H1 (cell line): Measurements from ENCODE around the gene RAPGEF5. TPM values are rescaled to one million over a fixed set of nuclear protein-coding genes. Genes with fewer than 3 reads are reported as not detected.

ENCODE experiments used
- CTCF ChIA-PET: fragments of 300-600 bp; sonication (Branson Sonifier 250); formaldehyde crosslinking; loops from one replicate; lab custom pipeline; 2021; ENCODE audit not compliant: partially characterized antibody; lab: Charles Lee
- POLR2A ChIA-PET: fragments of 300-600 bp; sonication (Branson Sonifier 250); formaldehyde crosslinking; loops from one replicate; lab custom pipeline; 2021; ENCODE audit warnings: inconsistent platforms; ENCODE audit not compliant: partially characterized antibody; lab: Charles Lee
- DNase-seq, 2 experiments: peaks; one replicate each; pipeline versions ENCODE4 v3.0.0 to v3.0.0-alpha.2; 2010 to 2022; ENCODE audit warnings: low spot score in 2 of 2, low read depth in 1 of 2, mixed read lengths in 1 of 2
- FAIRE-seq: peaks from 2 replicates; lab custom pipeline; 2011; peaks lifted over from hg19 to GRCh38; lab: Jason Lieb, UNC
- H2AFZ ChIP-seq: 2 replicates; pipeline ENCODE4 v1.8.1; 2012; ENCODE audit warnings: low read length, inconsistent platforms
- H2AK5ac ChIP-seq: 2 replicates; pipeline ENCODE4 v1.6.1; 2013; ENCODE audit warnings: low read depth, low read length
- H2BK120ac ChIP-seq: replicated peaks from 2 replicates; pipeline ENCODE3; 2013; ENCODE audit warnings: low read depth, low read length, inconsistent platforms
- H2BK12ac ChIP-seq: 2 replicates; pipeline ENCODE4 v1.6.1; 2013; ENCODE audit warnings: low read depth, low read length
- H2BK15ac ChIP-seq: 2 replicates; pipeline ENCODE4 v1.6.1; 2013; ENCODE audit warnings: low read length
- H2BK20ac ChIP-seq: 2 replicates; pipeline ENCODE4 v1.6.1; 2013; ENCODE audit warnings: low read length
- H2BK5ac ChIP-seq: 2 replicates; pipeline ENCODE4 v1.6.1; 2013; ENCODE audit warnings: low read depth, low read length
- H3K14ac ChIP-seq: 2 replicates; pipeline ENCODE4 v1.6.1; 2013; ENCODE audit warnings: inconsistent platforms; ENCODE audit not compliant: insufficient read length
- H3K18ac ChIP-seq: 2 replicates; pipeline ENCODE4 v1.6.1; 2013; ENCODE audit warnings: low read length; ENCODE audit errors: extremely low read depth
- H3K23ac ChIP-seq: 2 replicates; pipeline ENCODE4 v1.6.1; 2013; ENCODE audit warnings: inconsistent platforms; ENCODE audit not compliant: insufficient read length
- H3K23me2 ChIP-seq: 2 replicates; pipeline ENCODE4 v1.6.1; 2013; ENCODE audit warnings: low read depth, low read length
- H3K27ac ChIP-seq: 2 replicates; pipeline ENCODE4 v1.6.1; 2011; ENCODE audit warnings: low read depth, low read length, inconsistent platforms
- H3K27me3 ChIP-seq, 4 experiments: replicated peaks in 1 of 4; 1 replicate in 1 of 4; 2 replicates in 3 of 4; pipeline versions ENCODE4 v1.6.1 to v1.8.1; 2011 to 2013; ENCODE audit warnings: low read length in 3 of 4, mild to moderate bottlenecking in 3 of 4, inconsistent platforms in 2 of 4, mixed read lengths in 2 of 4, moderate library complexity in 1 of 4; ENCODE audit not compliant: control insufficient read depth in 3 of 4, insufficient read depth in 3 of 4; ENCODE audit errors: extremely low read depth in 1 of 4
- H3K36me3 ChIP-seq, 4 experiments: 2 replicates each; pipeline versions ENCODE4 v1.6.1 to v1.8.1; 2011 to 2013; ENCODE audit warnings: mild to moderate bottlenecking in 4 of 4, low read length in 3 of 4, moderate library complexity in 2 of 4, control low read depth in 1 of 4, inconsistent platforms in 1 of 4; ENCODE audit not compliant: insufficient read depth in 4 of 4, control insufficient read depth in 2 of 4
- H3K4ac ChIP-seq: replicated peaks from 2 replicates; pipeline ENCODE3; 2013; ENCODE audit warnings: low read length, low read depth, mixed read lengths, inconsistent platforms; ENCODE audit not compliant: insufficient read length
- H3K4me1 ChIP-seq, 4 experiments: replicated peaks in 1 of 4; 1 replicate in 1 of 4; 2 replicates in 3 of 4; pipeline versions ENCODE4 v1.6.1 to v1.8.1; 2011 to 2013; ENCODE audit warnings: low read length in 3 of 4, inconsistent platforms in 2 of 4, mixed read lengths in 1 of 4; ENCODE audit not compliant: insufficient read depth in 4 of 4, control insufficient read depth in 3 of 4
- H3K4me2 ChIP-seq, 2 experiments: 2 replicates each; pipeline versions ENCODE4 v1.6.1 to v1.8.1; 2011 to 2013; ENCODE audit warnings: low read depth in 2 of 2, low read length in 2 of 2, control low read depth in 1 of 2, inconsistent platforms in 1 of 2, mild to moderate bottlenecking in 1 of 2; ENCODE audit not compliant: insufficient read depth in 1 of 2
- H3K4me3 ChIP-seq, 4 experiments: fragments of 200-600, 300-600 bp in 1 of 4; sonication (generic), shearing (Covaris generic), sonication (Bioruptor Twin) in 1 of 4; 2 replicates each; pipeline versions ENCODE4 v1.5.1 to v1.8.1; 2011 to 2016; ENCODE audit warnings: low read length in 4 of 4, low read depth in 3 of 4, control low read depth in 2 of 4, inconsistent platforms in 2 of 4, mild to moderate bottlenecking in 2 of 4, mixed read lengths in 1 of 4, moderate library complexity in 1 of 4; ENCODE audit not compliant: insufficient read depth in 2 of 4; ENCODE audit errors: extremely low read depth in 1 of 4
- H3K56ac ChIP-seq: replicated peaks from 2 replicates; pipeline ENCODE3; 2013; ENCODE audit warnings: low read depth, mild to moderate bottlenecking, mixed read lengths, low read length, inconsistent platforms; ENCODE audit not compliant: insufficient read length
- H3K79me1 ChIP-seq: 2 replicates; pipeline ENCODE4 v1.6.1; 2013; ENCODE audit warnings: low read depth, low read length, control low read depth
- H3K79me2 ChIP-seq, 2 experiments: 2 replicates each; pipeline versions ENCODE4 v1.6.1 to v1.8.1; 2012 to 2013; ENCODE audit warnings: low read length in 2 of 2, mild to moderate bottlenecking in 2 of 2, inconsistent platforms in 1 of 2; ENCODE audit not compliant: insufficient read depth in 2 of 2, control insufficient read depth in 1 of 2
- H3K9ac ChIP-seq, 4 experiments: replicated peaks in 1 of 4; 1 replicate in 1 of 4; 2 replicates in 3 of 4; pipeline versions ENCODE4 v1.6.1 to v1.8.1; 2011 to 2013; ENCODE audit warnings: low read depth in 3 of 4, low read length in 3 of 4, control low read depth in 2 of 4, mild to moderate bottlenecking in 2 of 4, moderate library complexity in 2 of 4, inconsistent platforms in 1 of 4; ENCODE audit errors: extremely low read depth in 1 of 4
- H3K9me3 ChIP-seq, 2 experiments: 2 replicates each; pipeline versions ENCODE4 v1.6.1 to v1.8.1; 2012 to 2013; ENCODE audit warnings: mild to moderate bottlenecking in 2 of 2, moderate library complexity in 2 of 2, control low read depth in 1 of 2, inconsistent platforms in 1 of 2, low read depth in 1 of 2, low read length in 1 of 2, mixed read lengths in 1 of 2; ENCODE audit not compliant: insufficient read depth in 2 of 2
- H4K20me1 ChIP-seq, 2 experiments: replicated peaks in 1 of 2; 2 replicates each; pipeline versions ENCODE3 to v1.8.1; 2011 to 2013; ENCODE audit warnings: inconsistent platforms in 2 of 2, low read length in 2 of 2, mild to moderate bottlenecking in 1 of 2; ENCODE audit not compliant: insufficient read depth in 2 of 2, control insufficient read depth in 1 of 2
- H4K5ac ChIP-seq: 2 replicates; pipeline ENCODE4 v1.6.1; 2013; ENCODE audit warnings: low read length, low read depth, mixed read lengths, inconsistent platforms; ENCODE audit not compliant: insufficient read length
- H4K8ac ChIP-seq: 2 replicates; pipeline ENCODE4 v1.8.0; 2013; ENCODE audit warnings: mild to moderate bottlenecking, moderate library complexity, low read length, inconsistent platforms; ENCODE audit not compliant: insufficient read depth; ENCODE audit errors: extremely low read depth
- H4K91ac ChIP-seq: replicated peaks from 2 replicates; pipeline ENCODE3; 2013; ENCODE audit warnings: low read length, mixed read lengths, inconsistent platforms; ENCODE audit not compliant: insufficient read length
- CEBPB ChIP-seq: IDR thresholded peaks from 2 replicates; pipeline ENCODE4 v1.6.1; 2012; ENCODE audit warnings: low read depth, low read length
- KDM1A ChIP-seq: fragments of 200-600, 300-600 bp; sonication (generic); IDR thresholded peaks from 2 replicates; pipeline ENCODE4 v1.7.1; 2016; ENCODE audit warnings: mild to moderate bottlenecking, low read length, borderline replicate concordance
- PHF8 ChIP-seq: fragments of 200-600 bp; sonication (generic); conservative IDR thresholded peaks from 2 replicates; pipeline ENCODE4 v1.7.1; 2012; ENCODE audit warnings: low read depth, mild to moderate bottlenecking, inconsistent platforms, low read length, moderate library complexity
- RAD21 ChIP-seq, 2 experiments: IDR thresholded peaks in 1 of 2; conservative IDR thresholded peaks in 1 of 2; 2 replicates each; pipeline ENCODE4 v1.6.1; 2011; ENCODE audit warnings: low read depth in 2 of 2, low read length in 2 of 2, improper control_type of control experiment in 1 of 2, inconsistent platforms in 1 of 2, mild to moderate bottlenecking in 1 of 2, moderate library complexity in 1 of 2
- RNF2 ChIP-seq: fragments of 200-900, 300-1000 bp; sonication (generic); IDR thresholded peaks from 2 replicates; pipeline ENCODE4 v1.7.1; 2016; ENCODE audit warnings: borderline replicate concordance, low read depth, mild to moderate bottlenecking, antibody characterized with exemption, low read length; ENCODE audit not compliant: poor library complexity, severe bottlenecking; ENCODE audit errors: missing control alignments
- SP1 ChIP-seq: IDR thresholded peaks from 2 replicates; pipeline ENCODE4 v1.6.1; 2011; ENCODE audit warnings: low read depth, low read length
- polyA plus RNA-seq, 7 experiments: library from polyadenylated mRNA; depleted of rRNA in 3 of 7; stranded (reverse) in 5 of 7; unstranded in 2 of 7; fragments of >200 nt in 5 of 7; fragments of 200-250 nt in 2 of 7; gene quantifications; 1 replicate in 5 of 7; 2 replicates in 1 of 7; 4 replicates in 1 of 7; pipeline versions ENCODE4 v1.2.1 to v1.2.3, GENCODE V29; 2011 to 2013; ENCODE audit warnings: missing spikeins in 2 of 7, mixed read lengths in 2 of 7
- total RNA-seq: library from RNA; stranded (reverse); fragmentation: NEBNext Ultra II Directional; extraction: Animal tissue kit (Norgen Biotek cat#: 25700); gene quantifications from 2 replicates; pipeline ENCODE4 v1.2.1, GENCODE V29; 2021

Gene RAPGEF5
- total and polyA plus RNA-seq, 2 of the 8 experiments (the other 6 are each of a cell fraction or from before 2014, with no cell fraction given): 4.4 to 22.9 TPM

DNA sequence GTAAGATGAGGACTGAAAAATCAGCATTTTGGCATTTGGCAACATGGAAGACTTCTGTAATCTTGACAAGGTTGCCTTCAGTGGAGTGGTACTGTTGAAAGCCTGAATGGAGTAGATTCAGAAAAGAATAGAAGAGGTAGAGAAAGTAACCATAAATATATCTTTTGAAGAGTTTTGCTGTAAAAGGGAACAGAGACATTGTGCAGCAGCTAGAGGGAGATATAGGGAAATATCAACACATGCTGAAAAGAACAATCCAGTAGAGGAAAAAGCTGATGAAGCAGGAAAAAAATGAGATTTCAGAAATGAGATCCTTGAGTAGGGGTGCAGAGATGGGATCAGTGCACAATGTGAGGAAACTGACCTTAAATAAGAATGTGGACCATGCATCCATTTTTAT, 60.0 kb downstream of the RAPGEF5 start:
- no peak for TF ChIP-seq KDM1A
- TF ChIP-seq CEBPB: no peak
- TF ChIP-seq PHF8: no peak
- no peak for TF ChIP-seq SP1
- no peak for TF ChIP-seq RAD21 (IDR thresholded peaks at IDR 0.05 in 1 of 2, conservative IDR thresholded peaks at IDR 0.05 in 1 of 2; ENCODE audit: low read depth in 2 of 2, low read length in 2 of 2)
- no peak for TF ChIP-seq RNF2
- TF ChIP-seq, all 59 proteins: peak for 0
- H3K79me1 ChIP-seq: no peaks in the 10 kb centered on the region
- no peak overlapping the region for H3K18ac ChIP-seq

More for the DNA sequence above, 60.0 kb downstream of the RAPGEF5 start:
- Histone ChIP-seq H2AK5ac (no peak overlapping the region), H2BK20ac (no peak overlapping the region), H4K8ac (no peak overlapping the region), H3K4me2 (no peak overlapping the region), H3K9ac (no peak overlapping the region), H2BK15ac (no peak overlapping the region), H3K23ac (no peak overlapping the region), H3K4me1 (no peaks in the 10 kb centered on the region), H4K20me1 (no peaks in the 10 kb centered on the region), H2BK12ac (no peak overlapping the region), H3K14ac (no peak overlapping the region), H3K4me3 (no peak overlapping the region), H3K27ac (no peak overlapping the region), H3K23me2 (no peaks in the 10 kb centered on the region), H3K56ac (no peak overlapping the region), H2AFZ (no peak overlapping the region), H3K9me3 (no peaks in the 10 kb centered on the region), H2BK120ac (no peak overlapping the region), H4K91ac (no peak overlapping the region), H3K79me2 (no peaks in the 10 kb centered on the region), H2BK5ac (no peak overlapping the region), H4K5ac (no peak overlapping the region), H3K27me3 (no peaks in the 10 kb centered on the region), H3K4ac (no peak overlapping the region), H3K36me3 (peaks cover 0 to 7% (median 3%) of the 10 kb centered on the region in 4 experiments; a peak in 4 of 8 replicates)
- DNase-seq: no peak
- POLR2A ChIA-PET: no interaction called here
- no peak for FAIRE-seq
- CTCF ChIA-PET: interaction anchor here (0.9 to 3.2 kb wide), 12 partner anchors 8 to 196 kb away, joined by 3 to 23 read pairs (median 5); no protein-coding TSS in a partner anchor
